GM06990 (cell line): ENCODE data around the gene DIAPH3.

Experiments used
- DNase-seq: peaks from one replicate; pipeline ENCODE4 v3.0.0-alpha.2; 2011; ENCODE audit not compliant: insufficient read length; ENCODE audit errors: extremely low read depth
- H3K27me3 ChIP-seq: replicated peaks from 2 replicates; pipeline ENCODE4 v1.6.0; 2011; ENCODE audit warnings: low read length; ENCODE audit not compliant: control insufficient read depth, insufficient read depth
- H3K36me3 ChIP-seq: 2 replicates; pipeline ENCODE4 v1.5.1; 2011; ENCODE audit warnings: low read length; ENCODE audit not compliant: control insufficient read depth, insufficient read depth
- H3K4me3 ChIP-seq: replicated peaks from 2 replicates; pipeline ENCODE4 v1.5.1; 2011; ENCODE audit warnings: low read depth, mild to moderate bottlenecking, control low read depth, low read length
- TF ChIP-seq, protein P1 (sequence below): IDR thresholded peaks from 2 replicates; pipeline ENCODE4 v1.5.1; 2011; ENCODE audit warnings: low read length, control low read depth, mild to moderate bottlenecking, inconsistent platforms; ENCODE audit not compliant: insufficient read depth, poor library complexity, severe bottlenecking

DIAPH3 gene

DNA sequence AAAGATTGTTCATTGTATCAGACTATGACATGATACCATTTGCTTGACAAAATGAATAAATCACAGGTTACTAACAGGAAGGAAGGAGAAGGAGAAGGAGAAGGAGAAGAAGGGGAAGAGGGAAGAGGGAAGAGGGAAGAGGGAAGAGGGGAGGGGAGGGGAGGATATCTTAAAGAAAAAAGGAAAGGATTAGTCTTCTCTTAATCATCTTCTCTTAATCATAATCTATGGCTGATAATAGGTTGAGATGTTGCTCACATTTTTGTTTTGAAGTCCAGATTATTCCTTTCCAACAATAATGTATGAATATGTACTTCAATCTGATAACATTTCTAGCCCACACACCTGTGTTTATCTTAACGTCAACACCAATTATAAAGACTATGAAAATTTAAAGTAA lies 25.1 kb downstream of the DIAPH3 start:
- H3K27me3 ChIP-seq, result no peaks in the 10 kb centered on the region
- no peak for DNase-seq
- TF ChIP-seq, protein P1, sequence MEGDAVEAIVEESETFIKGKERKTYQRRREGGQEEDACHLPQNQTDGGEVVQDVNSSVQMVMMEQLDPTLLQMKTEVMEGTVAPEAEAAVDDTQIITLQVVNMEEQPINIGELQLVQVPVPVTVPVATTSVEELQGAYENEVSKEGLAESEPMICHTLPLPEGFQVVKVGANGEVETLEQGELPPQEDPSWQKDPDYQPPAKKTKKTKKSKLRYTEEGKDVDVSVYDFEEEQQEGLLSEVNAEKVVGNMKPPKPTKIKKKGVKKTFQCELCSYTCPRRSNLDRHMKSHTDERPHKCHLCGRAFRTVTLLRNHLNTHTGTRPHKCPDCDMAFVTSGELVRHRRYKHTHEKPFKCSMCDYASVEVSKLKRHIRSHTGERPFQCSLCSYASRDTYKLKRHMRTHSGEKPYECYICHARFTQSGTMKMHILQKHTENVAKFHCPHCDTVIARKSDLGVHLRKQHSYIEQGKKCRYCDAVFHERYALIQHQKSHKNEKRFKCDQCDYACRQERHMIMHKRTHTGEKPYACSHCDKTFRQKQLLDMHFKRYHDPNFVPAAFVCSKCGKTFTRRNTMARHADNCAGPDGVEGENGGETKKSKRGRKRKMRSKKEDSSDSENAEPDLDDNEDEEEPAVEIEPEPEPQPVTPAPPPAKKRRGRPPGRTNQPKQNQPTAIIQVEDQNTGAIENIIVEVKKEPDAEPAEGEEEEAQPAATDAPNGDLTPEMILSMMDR, result no peak
- H3K36me3 ChIP-seq, result no peaks in the 10 kb centered on the region
- no peak overlapping the region for H3K4me3 ChIP-seq

- no peak overlapping the region for H3K4me3 ChIP-seq
- no peaks in the 10 kb centered on the region for H3K36me3 ChIP-seq
- TF ChIP-seq, protein P1, result no peak
- no peaks in the 10 kb centered on the region for H3K27me3 ChIP-seq
- no peak for DNase-seq
These were observed 25.7 kb downstream of the DIAPH3 start for GRCh38 chr13:60137911-60138560.

- no peak for DNase-seq
- no peaks in the 10 kb centered on the region for H3K27me3 ChIP-seq
- no peaks in the 10 kb centered on the region for H3K36me3 ChIP-seq
- TF ChIP-seq, protein P1, result no peak
- H3K4me3 ChIP-seq, result no peak overlapping the region
These were observed 28.4 kb downstream of the DIAPH3 start for GRCh38 chr13:60135344-60135743.

DNA sequence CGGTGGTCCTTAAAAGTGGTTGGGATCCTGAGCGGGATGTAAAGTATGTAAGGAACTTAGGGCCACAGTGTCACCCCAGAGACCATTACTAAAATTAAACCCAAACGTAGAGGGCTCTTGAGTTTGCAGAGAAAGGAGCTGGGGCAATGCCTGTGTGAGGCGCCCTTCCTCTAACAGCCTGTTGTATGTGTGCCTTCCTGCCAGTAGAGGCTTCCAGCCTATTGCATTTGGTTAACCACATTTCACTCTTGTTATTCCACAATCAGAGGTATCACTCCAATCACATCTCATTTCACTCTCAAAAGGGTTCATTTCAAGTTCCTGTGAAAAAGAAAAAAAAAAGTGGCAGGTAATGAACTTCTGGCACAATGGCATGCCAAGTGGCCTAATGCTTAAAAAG lies 29.4 kb downstream of the DIAPH3 start:
- DNase-seq, result no peak
- Histone ChIP-seq H3K4me3 (no peak overlapping the region), H3K36me3 (no peaks in the 10 kb centered on the region), H3K27me3 (no peaks in the 10 kb centered on the region)
- TF ChIP-seq, protein P1, result peak; percentile 18

DNA sequence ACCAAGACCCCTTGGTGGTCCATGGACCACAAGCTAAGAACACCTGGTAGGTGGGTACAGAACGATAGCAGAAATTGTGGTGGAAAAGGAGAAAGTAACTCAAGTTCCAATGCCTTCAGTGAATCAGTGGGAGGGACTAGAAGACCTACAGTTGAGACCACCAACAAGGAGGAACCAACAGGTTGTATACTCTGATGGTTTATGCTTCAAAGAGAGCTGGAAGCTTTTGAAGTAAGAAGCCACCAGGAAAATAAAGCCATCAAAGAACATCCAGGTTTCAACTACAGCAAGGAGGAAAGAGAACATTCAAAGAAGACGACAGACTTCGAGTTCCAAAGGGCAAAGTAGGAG lies 42.4 kb downstream of the DIAPH3 start:
- TF ChIP-seq, protein P1, result no peak
- H3K4me3 ChIP-seq, result no peak overlapping the region
- no peaks in the 10 kb centered on the region for H3K36me3 ChIP-seq
- no peak for DNase-seq
- H3K27me3 ChIP-seq, result no peaks in the 10 kb centered on the region
